HEK293T (cell line): ENCODE measurements around the gene CAPRIN1.

ENCODE experiments used
- BHLHE40 ChIP-seq: fragments of 450-650 bp; IDR thresholded peaks from 2 replicates; pipeline ENCODE4 v1.6.1; 2016; ENCODE audit warnings: mild to moderate bottlenecking, moderate library complexity, borderline replicate concordance
- CTBP1 ChIP-seq: fragments of 450-650 bp; IDR thresholded peaks from 2 replicates; pipeline ENCODE4 v1.6.1; 2016; ENCODE audit warnings: borderline replicate concordance
- ELF4 ChIP-seq: fragments of 450-650 bp; IDR thresholded peaks from 2 replicates; pipeline ENCODE4 v1.6.1; 2017; ENCODE audit warnings: antibody characterized with exemption
- FOXA1 ChIP-seq: fragments of 450-650 bp; IDR thresholded peaks from 2 replicates; pipeline ENCODE4 v1.6.1; 2016; ENCODE audit warnings: mild to moderate bottlenecking
- FOXM1 ChIP-seq: fragments of 450-650 bp; IDR thresholded peaks from 2 replicates; pipeline ENCODE4 v1.6.1; 2017; ENCODE audit warnings: mild to moderate bottlenecking, borderline replicate concordance
- HDGF ChIP-seq: fragments of 450-650 bp; IDR thresholded peaks from 2 replicates; pipeline ENCODE4 v1.6.1; 2017; ENCODE audit warnings: antibody characterized with exemption, borderline replicate concordance
- L3MBTL2 ChIP-seq: fragments of 450-650 bp; conservative IDR thresholded peaks from 2 replicates; pipeline ENCODE4 v1.6.1; 2016; ENCODE audit warnings: mild to moderate bottlenecking
- SP1 ChIP-seq: fragments of 450-650 bp; IDR thresholded peaks from 2 replicates; pipeline ENCODE4 v1.6.1; 2017
- ZNF384 ChIP-seq: fragments of 450-650 bp; IDR thresholded peaks from 2 replicates; pipeline ENCODE4 v1.6.1; 2016
- TF ChIP-seq, protein P1 (sequence below): fragments of 450-650 bp; IDR thresholded peaks from 2 replicates; pipeline ENCODE4 v1.6.1; 2016

DNA sequence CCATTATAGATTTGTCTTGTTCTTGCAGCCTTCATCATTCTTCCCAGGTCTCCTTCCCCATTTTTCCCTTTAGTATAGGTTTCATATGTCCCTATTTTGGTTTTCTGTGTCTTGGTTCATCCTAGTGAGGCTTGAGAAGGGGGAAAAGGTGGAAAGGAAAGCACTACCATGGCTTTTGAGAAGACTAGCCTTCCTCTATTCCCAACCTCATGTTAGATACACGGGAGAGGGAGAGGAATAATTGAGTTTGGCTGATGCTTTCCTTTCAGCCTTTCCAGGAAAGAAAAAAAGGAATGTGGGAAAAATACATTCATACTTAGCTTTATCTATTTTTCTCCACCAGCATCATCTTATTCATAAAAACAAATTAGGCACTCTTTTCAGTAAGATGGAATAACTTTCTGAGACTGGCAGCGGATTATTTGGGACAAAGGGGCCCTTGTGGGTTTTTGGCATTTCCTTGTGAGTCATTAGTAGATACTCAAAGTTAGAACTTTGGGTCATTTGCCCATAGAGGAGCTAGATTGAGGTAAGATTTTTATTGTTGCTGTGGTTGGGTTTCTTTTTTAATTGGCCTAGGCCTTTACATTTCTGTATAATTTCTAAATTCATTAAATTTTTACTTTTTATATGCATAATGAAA lies 23.8 kb downstream of the CAPRIN1 start:
- no peak for TF ChIP-seq FOXM1
- no peak for TF ChIP-seq L3MBTL2
- TF ChIP-seq, protein P1, sequence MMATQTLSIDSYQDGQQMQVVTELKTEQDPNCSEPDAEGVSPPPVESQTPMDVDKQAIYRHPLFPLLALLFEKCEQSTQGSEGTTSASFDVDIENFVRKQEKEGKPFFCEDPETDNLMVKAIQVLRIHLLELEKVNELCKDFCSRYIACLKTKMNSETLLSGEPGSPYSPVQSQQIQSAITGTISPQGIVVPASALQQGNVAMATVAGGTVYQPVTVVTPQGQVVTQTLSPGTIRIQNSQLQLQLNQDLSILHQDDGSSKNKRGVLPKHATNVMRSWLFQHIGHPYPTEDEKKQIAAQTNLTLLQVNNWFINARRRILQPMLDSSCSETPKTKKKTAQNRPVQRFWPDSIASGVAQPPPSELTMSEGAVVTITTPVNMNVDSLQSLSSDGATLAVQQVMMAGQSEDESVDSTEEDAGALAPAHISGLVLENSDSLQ: no peak
- no peak for TF ChIP-seq SP1
- TF ChIP-seq BHLHE40: no peak
- TF ChIP-seq ELF4: no peak
- no peak for TF ChIP-seq FOXA1
- TF ChIP-seq CTBP1: no peak
- TF ChIP-seq HDGF: no peak
- TF ChIP-seq ZNF384: no peak
